Middle frontal gyrus (tissue), 1 donor: Measurements from ENCODE around the gene PCDH7.

Experiments
- DNase-seq: peaks from one replicate; pipeline ENCODE4 v3.0.0-alpha.2; 2015; ENCODE audit warnings: low spot score; ENCODE audit errors: extremely low spot score

The PCDH7 gene

DNA sequence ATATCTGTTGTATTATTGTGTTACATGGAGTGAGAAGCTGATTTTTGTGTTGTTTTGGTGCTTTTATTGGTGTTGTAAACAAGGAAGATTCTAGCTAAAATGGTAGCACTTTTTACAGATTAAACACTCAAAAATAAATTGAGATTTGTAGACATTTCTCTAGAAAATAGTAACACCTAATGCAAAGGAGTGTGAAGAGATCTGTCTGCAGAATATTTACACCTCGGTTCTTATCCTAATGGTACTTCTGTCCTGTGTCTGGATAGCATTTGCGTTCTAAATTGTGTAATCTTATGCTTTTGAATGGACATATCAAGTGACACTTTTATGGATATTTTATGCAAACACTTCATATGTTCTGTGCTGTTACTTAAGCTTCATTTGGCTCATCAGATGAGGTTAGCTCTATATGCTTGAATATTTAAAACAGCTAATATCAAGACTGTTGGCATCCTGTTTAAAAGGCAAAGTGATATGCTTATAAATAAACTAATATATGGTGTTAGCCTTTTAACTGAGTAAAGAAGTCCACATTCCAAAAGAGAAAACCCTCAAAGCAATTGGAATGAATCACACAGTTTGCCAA, 6.0 kb downstream of the PCDH7 start:
- no peak for DNase-seq

DNA sequence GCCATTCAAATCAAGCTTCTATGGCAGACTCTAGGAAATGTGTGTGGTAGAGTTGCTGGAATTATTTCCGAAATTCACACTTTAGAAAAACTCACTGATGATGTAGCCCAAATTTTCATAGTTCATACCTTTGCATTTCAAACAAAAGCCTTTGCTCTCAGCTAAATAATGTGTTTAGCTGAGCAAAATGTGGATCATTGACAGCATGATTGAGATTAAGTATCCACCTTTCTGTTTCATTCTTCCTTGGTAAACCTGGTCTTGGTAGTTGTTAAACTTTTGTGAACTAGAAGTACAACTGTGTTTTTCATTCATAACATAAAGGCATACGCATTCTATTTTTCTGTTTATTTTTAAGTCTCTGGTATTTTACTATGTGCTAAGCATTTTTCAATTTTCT, 7.2 kb downstream of the PCDH7 start:
- no peak for DNase-seq

GRCh38 chr4:30728311-30728710, 8.1 kb downstream of the PCDH7 start:
- DNase-seq = no peak

GRCh38 chr4:30743897-30744296, 23.7 kb downstream of the PCDH7 start:
- DNase-seq = no peak

DNA sequence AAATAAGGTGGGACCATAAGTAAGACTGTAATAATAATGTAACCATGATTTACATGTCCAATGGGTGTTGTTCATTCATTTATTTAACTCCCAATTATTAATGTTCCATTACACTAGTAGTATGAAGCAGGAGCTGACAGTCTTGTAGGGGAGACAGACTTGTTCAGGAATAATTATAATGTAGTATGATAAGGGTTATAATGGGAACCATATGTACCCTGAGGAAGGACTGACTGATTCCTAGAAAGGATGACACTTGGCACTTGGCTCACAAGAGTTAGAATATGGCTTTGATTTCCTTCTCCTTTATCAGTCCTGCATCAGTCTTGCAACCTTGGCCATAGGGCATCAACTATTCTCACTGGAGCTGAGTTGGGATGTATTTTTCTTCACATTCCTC, 24.2 kb downstream of the PCDH7 start:
- DNase-seq = no peak

DNA sequence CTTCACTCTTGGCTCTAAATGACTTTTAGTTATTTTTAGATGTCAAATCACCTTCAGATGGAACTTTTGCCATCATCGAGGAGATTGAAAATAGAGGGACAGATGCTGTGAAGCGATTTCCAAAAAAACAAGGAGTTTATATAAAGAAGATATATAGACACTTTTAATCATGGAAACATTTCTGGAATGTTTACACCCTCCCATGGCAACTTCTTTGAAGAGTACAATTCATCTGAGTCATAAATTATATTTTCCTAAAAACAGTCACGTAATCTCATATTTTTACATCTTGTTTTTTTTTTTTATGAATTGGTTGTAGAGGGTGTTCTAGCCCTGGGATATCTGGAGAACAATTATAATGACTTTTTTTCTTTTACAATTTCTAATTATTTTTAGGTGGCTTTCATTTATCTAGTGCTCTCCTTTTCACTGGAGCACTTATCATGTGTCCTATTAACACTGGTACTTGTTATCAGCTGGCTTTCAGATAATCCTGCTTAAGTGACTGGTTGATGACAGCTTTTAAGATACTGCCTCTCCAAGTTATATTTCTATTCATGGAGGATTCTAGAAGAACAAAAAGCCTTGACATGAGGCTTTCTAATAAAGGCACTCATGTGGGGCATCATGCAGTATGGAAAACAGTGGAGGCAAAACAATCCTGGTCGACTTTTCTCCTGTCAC, 24.9 kb downstream of the PCDH7 start:
- no peak for DNase-seq

DNA sequence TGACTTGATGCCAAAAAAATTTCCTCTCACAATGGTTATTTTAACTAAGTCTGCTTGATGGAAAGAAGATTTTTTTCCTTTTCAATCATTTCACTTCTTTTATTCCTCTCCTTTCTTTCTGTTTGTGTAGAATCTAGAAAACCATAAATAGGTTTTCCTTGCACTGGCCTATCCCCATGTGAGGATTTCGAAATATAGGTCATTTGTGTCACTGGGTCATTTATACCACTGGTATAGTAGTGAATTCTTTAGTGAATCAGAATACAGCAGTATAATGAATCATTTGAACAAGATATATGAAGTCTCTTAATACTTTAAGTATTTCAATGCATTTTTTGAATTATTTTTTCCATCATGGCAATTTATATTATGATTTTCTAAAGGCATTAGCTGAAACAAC, 26.6 kb downstream of the PCDH7 start:
- DNase-seq = no peak

- DNase-seq = no peak
Observed at GRCh38 chr4:30753316-30753715, 33.1 kb downstream of the PCDH7 start.

- no peak for DNase-seq
Observed at GRCh38 chr4:30754021-30754420, 33.9 kb downstream of the PCDH7 start.

GRCh38 chr4:30755346-30755745, 35.2 kb downstream of the PCDH7 start:
- DNase-seq = no peak

- no peak for DNase-seq
Observed at GRCh38 chr4:30756553-30756952, 36.4 kb downstream of the PCDH7 start.

GRCh38 chr4:30757357-30757756, 37.2 kb downstream of the PCDH7 start:
- no peak for DNase-seq

- DNase-seq = no peak
Observed at GRCh38 chr4:30760551-30760950, 40.4 kb downstream of the PCDH7 start.

GRCh38 chr4:30763321-30763727, 43.2 kb downstream of the PCDH7 start:
- no peak for DNase-seq

DNA sequence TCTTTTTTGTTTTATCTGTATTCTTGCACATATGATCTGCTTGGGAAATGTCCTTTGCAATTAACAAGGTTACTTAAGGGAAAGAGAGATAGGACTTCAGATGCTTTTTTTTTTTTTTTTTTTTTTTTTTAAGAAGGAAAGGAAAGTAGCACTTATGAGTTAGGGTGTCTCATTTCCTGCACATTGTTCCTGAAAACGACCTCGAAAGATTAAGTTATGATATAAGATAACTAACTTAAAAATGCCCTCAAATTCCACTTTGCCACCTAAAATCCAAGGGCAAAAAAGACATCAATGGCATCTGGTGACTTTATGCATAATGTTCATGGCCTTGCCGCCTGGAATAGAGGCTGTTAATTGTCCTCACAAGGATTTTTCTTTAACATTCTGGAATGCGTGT, 44.9 kb downstream of the PCDH7 start:
- DNase-seq = no peak

DNA sequence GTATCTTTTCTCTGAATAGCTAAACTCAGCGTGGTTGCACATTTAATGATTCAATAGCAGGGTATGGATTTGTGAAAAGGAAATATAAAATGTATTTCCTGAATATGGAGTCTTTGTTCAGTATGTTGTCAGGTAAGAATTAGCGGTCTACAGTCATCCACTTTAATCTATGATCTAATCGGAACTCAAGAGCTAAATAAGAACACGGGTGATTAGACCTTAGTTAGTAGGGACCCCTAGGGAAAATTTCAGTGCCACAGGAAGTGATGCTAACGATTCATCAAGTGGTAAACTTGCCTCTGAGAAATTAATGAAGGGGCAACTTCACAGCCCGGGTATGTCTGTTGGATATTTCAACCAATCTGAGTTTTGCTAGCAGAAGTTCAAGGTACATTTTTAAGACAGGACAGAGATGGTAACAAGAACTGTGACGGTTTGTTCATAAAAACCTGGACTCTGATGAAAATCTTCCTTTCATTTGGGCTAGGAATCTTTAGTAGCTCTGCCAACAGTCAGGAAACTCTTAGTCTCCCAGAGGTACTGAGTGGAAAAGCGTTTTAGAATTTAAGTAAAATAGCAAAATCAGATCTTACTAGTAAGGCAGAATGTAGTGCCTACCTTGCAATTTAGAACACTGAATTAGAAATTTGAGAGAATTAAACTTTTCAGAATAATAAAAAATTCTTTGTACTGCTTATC, 47.1 kb downstream of the PCDH7 start:
- DNase-seq = no peak

DNA sequence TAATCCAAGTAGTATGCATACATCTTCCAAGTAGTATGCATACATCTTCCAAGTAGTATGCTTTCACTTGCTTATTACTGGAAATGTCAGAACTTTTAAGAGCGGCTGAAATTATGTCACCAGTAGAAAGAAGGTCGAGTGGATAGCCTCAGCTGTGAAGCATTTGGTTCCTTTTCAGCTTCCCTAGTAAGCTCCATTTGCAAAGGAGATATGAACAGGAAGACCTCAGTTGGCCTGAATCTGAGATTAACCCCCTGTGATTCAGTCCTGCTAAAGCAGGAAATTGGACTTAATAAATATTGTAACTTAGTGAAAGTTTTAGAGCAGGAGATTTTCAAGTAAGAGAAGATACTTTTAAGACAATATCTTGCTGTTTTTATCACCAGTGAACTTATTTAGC, 48.1 kb downstream of the PCDH7 start:
- DNase-seq = no peak

- DNase-seq = no peak
Observed at GRCh38 chr4:30769093-30769492, 48.9 kb downstream of the PCDH7 start.

GRCh38 chr4:30770049-30770549, 49.9 kb downstream of the PCDH7 start:
- DNase-seq = no peak

DNA sequence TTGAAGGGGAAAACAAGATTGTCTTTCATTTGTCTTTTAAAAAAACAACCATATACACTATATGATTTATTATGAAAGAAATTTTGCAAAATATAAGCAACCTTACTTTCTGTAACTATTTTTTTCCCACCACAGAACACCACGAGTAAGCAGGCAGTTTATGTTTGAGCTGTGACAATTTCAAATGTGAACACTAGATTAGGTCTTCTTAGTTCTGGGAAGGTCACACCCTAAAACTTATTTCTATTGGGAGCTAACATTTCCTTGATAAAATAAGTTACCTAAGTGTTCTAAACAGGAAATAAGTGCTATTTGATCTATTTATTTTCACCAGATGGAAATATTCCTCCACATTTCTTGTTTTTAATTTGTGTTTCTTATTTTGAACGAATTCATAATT, 50.6 kb downstream of the PCDH7 start:
- DNase-seq = no peak

GRCh38 chr4:30776451-30776850, 56.3 kb downstream of the PCDH7 start:
- DNase-seq = no peak

- DNase-seq = no peak
Observed at GRCh38 chr4:30776921-30777415, 56.8 kb downstream of the PCDH7 start.
